A549 (cell line): Measurements from ENCODE around the gene TFDP1. TPM values are rescaled to one million over a fixed set of nuclear protein-coding genes. Genes with fewer than 3 reads are reported as not detected.

Source experiments
- ATAC-seq, 2 experiments: fragments of 200-7000 bp in 1 of 2; fragments of >200 bp in 1 of 2; cut with Nextera tagmentation in 1 of 2; cut with Tn5 transposase in 1 of 2; 3 replicates each; pipeline versions ENCODE4 v1.8.0 to v1.9.1; 2018 to 2020; ENCODE audit warnings: mild to moderate bottlenecking in 1 of 2, moderate library complexity in 1 of 2
- CTCF ChIA-PET: fragments of 300-600 bp; sonication (Branson Sonifier 250); formaldehyde crosslinking; extraction: SDS; loops from one replicate; lab custom pipeline; 2021; ENCODE audit warnings: antibody characterized with exemption, inconsistent platforms; lab: Yijun Ruan, JAX
- POLR2A ChIA-PET: fragments of 350-600 bp; formaldehyde crosslinking; extraction: SDS; loops from one replicate; lab custom pipeline; 2021; ENCODE audit warnings: antibody characterized with exemption, inconsistent platforms; lab: Yijun Ruan, JAX
- DNase-seq, 2 experiments: peaks; one replicate each; pipeline versions ENCODE4 v3.0.0 to v3.0.0-alpha.2; 2011 to 2016; ENCODE audit warnings: low read depth in 1 of 2, low spot score in 1 of 2
- FAIRE-seq: peaks from 2 replicates; lab custom pipeline; 2011; peaks lifted over from hg19 to GRCh38; lab: Jason Lieb, UNC
- H3K27ac ChIP-seq, 2 experiments: fragments of >200 bp; sonication (Bioruptor Twin); formaldehyde crosslinking; 3 replicates each; pipeline ENCODE4 v1.5.1; 2016 to 2017
- H3K4me1 ChIP-seq: fragments of >200 bp; sonication (Bioruptor Twin); formaldehyde crosslinking; 3 replicates; pipeline ENCODE4 v1.6.1; 2016
- H3K4me2 ChIP-seq: fragments of >200 bp; sonication (Bioruptor Twin); formaldehyde crosslinking; 3 replicates; pipeline ENCODE4 v1.6.1; 2016
- H3K4me3 ChIP-seq: fragments of >200 bp; sonication (Bioruptor Twin); formaldehyde crosslinking; 3 replicates; pipeline ENCODE4 v1.5.1; 2016
- H3K9me3 ChIP-seq: fragments of >200 bp; sonication (Bioruptor Twin); formaldehyde crosslinking; 3 replicates; pipeline ENCODE4 v1.6.1; 2016
- CHD4 ChIP-seq: fragments of 200-600 bp; sonication (generic); IDR thresholded peaks from 2 replicates; pipeline ENCODE4 v1.6.1; 2016; ENCODE audit warnings: antibody characterized with exemption, mild to moderate bottlenecking, borderline replicate concordance
- EHMT2 ChIP-seq: fragments of 200-600 bp; sonication (generic); IDR thresholded peaks from 2 replicates; pipeline ENCODE4 v1.6.1; 2016; ENCODE audit warnings: antibody characterized with exemption, low read depth, mild to moderate bottlenecking, moderate library complexity
- ESRRA ChIP-seq: fragments of 150-350 bp; IDR thresholded peaks from 2 replicates; pipeline ENCODE4 v1.6.1; 2014; ENCODE audit warnings: mild to moderate bottlenecking, low read length, borderline replicate concordance
- FOSB ChIP-seq: fragments of 250-450 bp; sonication (Bioruptor Pico); IDR thresholded peaks from 2 replicates; pipeline ENCODE4 v1.5.0; 2020; ENCODE audit warnings: mild to moderate bottlenecking, moderate library complexity
- FOSL2 ChIP-seq, 2 experiments: fragments of 450-650 bp in 1 of 2; fragments of >200 bp in 1 of 2; sonication (Bioruptor Twin) in 1 of 2; formaldehyde crosslinking; IDR thresholded peaks; 2 replicates each; pipeline versions ENCODE4 v1.5.0 to v1.6.1; 2016 to 2020; ENCODE audit warnings: mild to moderate bottlenecking in 1 of 2, moderate library complexity in 1 of 2
- HDAC2 ChIP-seq: fragments of 200-600 bp; sonication (generic); IDR thresholded peaks from 2 replicates; pipeline ENCODE4 v1.6.1; 2016
- HOXB5 ChIP-seq: fragments of 250-450 bp; sonication (Bioruptor Pico); IDR thresholded peaks from 2 replicates; pipeline ENCODE4 v1.5.0; 2020; ENCODE audit warnings: mild to moderate bottlenecking, moderate library complexity
- KDM5A ChIP-seq: fragments of 200-600 bp; sonication (generic); IDR thresholded peaks from 2 replicates; pipeline ENCODE4 v1.6.1; 2016; ENCODE audit warnings: antibody characterized with exemption, mild to moderate bottlenecking
- MAZ ChIP-seq: fragments of 150-350 bp; IDR thresholded peaks from 2 replicates; pipeline ENCODE4 v1.6.1; 2014; ENCODE audit warnings: antibody characterized with exemption, low read depth, low read length, borderline replicate concordance
- NFE2L2 ChIP-seq: fragments of 150-350 bp; conservative IDR thresholded peaks from 2 replicates; pipeline ENCODE4 v1.6.1; 2014; ENCODE audit warnings: low read length
- NPAS2 ChIP-seq: fragments of 250-450 bp; sonication (Bioruptor Pico); IDR thresholded peaks from 2 replicates; pipeline ENCODE4 v1.8.0; 2022; ENCODE audit warnings: mild to moderate bottlenecking, moderate library complexity, borderline replicate concordance
- NR3C1 ChIP-seq: fragments of >200 bp; sonication (Bioruptor Twin); formaldehyde crosslinking; IDR thresholded peaks from 3 replicates; pipeline ENCODE4 v1.6.1; 2017
- RAD21 ChIP-seq, 2 experiments: fragments of >200 bp in 1 of 2; sonication (Bioruptor Twin) in 1 of 2; formaldehyde crosslinking in 1 of 2; IDR thresholded peaks in 1 of 2; conservative IDR thresholded peaks in 1 of 2; 2 replicates in 1 of 2; 3 replicates in 1 of 2; pipeline ENCODE4 v1.6.1; 2012 to 2018; ENCODE audit warnings: inconsistent platforms in 1 of 2
- RARB ChIP-seq: fragments of 250-450 bp; sonication (Bioruptor Pico); IDR thresholded peaks from 2 replicates; pipeline ENCODE4 v1.8.0; 2021; ENCODE audit warnings: mild to moderate bottlenecking, moderate library complexity
- RFX5 ChIP-seq: fragments of 450-650 bp; IDR thresholded peaks from 2 replicates; pipeline ENCODE4 v1.7.1; 2014; ENCODE audit warnings: antibody characterized with exemption, mild to moderate bottlenecking, moderate library complexity
- RNF2 ChIP-seq: fragments of 200-600 bp; sonication (generic); IDR thresholded peaks from 2 replicates; pipeline ENCODE4 v1.6.1; 2016; ENCODE audit warnings: low read depth, mild to moderate bottlenecking, antibody characterized with exemption, moderate library complexity, borderline replicate concordance
- ZFP36 ChIP-seq: fragments of 450-650 bp; IDR thresholded peaks from 2 replicates; pipeline ENCODE4 v1.6.1; 2014; ENCODE audit warnings: borderline replicate concordance; ENCODE audit not compliant: partially characterized antibody
- ZSCAN20 ChIP-seq: fragments of 250-450 bp; sonication (Bioruptor Pico); IDR thresholded peaks from 2 replicates; pipeline ENCODE4 v1.8.0; 2022; ENCODE audit warnings: mild to moderate bottlenecking, moderate library complexity
- WGBS: methylation state at CpG from one replicate; pipeline ENCODE4 v1.1.6; 2017; ENCODE audit errors: missing lambda C conversion rate; 5-methylcytosine and 5-hydroxymethylcytosine counted together
- polyA plus RNA-seq, 4 experiments: library from polyadenylated mRNA; depleted of rRNA in 3 of 4; stranded (reverse); fragments of >200 nt; fragmentation: RNase III in 1 of 4; extraction: RNeasy Plus Mini Kit Qiagen cat#74134 plus additional on column Dnase treatment in 1 of 4; gene quantifications; 2 replicates in 3 of 4; 3 replicates in 1 of 4; pipeline ENCODE4 v1.2.3, GENCODE V29; 2011 to 2017
- TF ChIP-seq, protein P1 (sequence below): fragments of >200 bp; sonication (Bioruptor Twin); formaldehyde crosslinking; IDR thresholded peaks from 2 replicates; pipeline ENCODE4 v1.6.1; 2016
- TF ChIP-seq, protein P2 (sequence below): fragments of >200 bp; sonication (Bioruptor Twin); formaldehyde crosslinking; IDR thresholded peaks from 3 replicates; pipeline ENCODE4 v1.5.1; 2016
- TF ChIP-seq, protein P3 (sequence below): fragments of >200 bp; sonication (Bioruptor Twin); formaldehyde crosslinking; IDR thresholded peaks from 3 replicates; pipeline ENCODE4 v1.6.1; 2016

TFDP1 gene
- polyA plus RNA-seq, 2 of the 4 experiments (the other 2 are of a cell fraction): 73.2 to 88.4 TPM

DNA sequence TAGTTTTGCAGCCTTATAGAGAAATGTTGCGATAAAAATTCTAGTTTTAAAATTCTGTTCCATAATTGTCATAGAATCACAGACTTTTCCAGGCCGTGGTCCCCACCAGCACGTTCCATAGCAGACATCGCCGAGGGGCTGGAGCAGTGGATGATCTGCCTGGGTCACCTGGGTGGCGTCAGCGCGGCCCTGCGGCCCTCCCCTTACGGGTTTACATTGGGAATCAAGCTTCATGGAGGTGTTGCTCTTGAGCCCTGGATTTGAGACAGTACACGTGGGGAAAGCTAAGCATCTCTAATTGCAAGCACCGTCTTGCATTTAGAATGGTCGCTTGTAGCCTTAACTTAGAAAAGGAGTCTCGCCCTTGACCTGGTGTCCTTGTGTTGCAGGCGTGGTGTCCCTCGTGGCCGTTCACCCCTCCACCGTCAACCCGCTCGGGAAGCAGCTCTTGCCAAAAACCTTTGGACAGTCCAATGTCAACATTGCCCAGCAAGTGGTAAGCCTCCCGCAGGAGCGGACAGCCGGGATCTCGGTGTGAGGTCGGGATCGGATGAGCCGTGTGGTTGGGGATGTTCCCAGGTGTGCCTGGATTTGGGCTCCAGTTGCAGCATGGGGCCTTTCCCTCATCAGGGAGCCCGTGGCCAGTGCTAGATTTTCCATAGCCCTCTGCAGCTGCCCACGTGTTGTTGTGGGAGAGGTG is 38.4 kb downstream of the TFDP1 start:
- ChIA-PET POLR2A (no interaction called here), CTCF (no interaction called here)
- Histone ChIP-seq H3K4me3 (no peak overlapping the region), H3K4me1 (no peaks in the 10 kb centered on the region), H3K9me3 (no peaks in the 10 kb centered on the region), H3K27ac (no peak overlapping the region), H3K4me2 (no peak overlapping the region)
- FAIRE-seq (no peak), ATAC-seq (no peak; a peak in 1 of 6 replicates), DNase-seq (no peak)
- 88% methylated on average over 22 of the region's 29 CpGs for WGBS
- TF ChIP-seq, protein P1, sequence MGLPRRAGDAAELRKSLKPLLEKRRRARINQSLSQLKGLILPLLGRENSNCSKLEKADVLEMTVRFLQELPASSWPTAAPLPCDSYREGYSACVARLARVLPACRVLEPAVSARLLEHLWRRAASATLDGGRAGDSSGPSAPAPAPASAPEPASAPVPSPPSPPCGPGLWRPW: no peak
- no peak for TF ChIP-seq ESRRA
- TF ChIP-seq CHD4: no peak

DNA sequence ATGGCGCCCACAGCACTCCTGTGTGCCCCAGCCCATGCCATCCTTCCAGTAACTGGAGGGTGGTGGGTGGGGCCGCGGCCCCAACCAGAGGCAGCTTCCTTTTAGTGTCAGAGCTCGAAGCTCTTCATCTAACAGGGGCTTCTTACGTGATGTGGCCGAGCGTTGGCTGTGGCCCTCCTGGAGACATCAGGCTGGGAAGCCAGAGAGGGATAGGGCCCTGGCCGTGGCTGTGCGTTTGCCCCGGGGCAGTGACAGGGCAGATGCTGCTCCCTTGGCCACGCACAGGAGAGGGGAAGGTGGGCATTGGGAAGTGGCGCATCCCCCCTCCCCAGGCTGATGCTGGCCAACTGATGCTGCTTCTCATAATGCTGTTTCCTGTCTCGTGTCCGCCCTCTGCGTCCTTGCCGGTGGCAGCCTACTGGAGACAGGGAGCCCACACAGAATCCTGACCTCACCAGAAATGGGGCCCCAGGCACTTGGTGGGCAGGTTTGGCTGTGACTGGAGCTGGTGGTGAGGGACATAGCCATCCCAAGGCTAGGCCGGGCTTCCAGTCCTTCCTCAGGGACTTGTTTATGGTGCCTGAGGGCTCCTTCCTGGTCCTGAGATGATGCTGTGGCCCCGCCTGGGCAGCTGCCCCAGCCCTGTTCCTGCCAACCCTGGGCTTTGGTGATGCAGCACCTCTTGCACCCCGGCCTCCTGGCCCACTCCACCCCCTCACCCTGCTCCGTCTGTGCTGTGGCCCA is 39.1 kb downstream of the TFDP1 start:
- Histone ChIP-seq H3K4me1 (no peaks in the 10 kb centered on the region), H3K4me2 (no peak overlapping the region)
- POLR2A ChIA-PET: no interaction called here
- no peak for DNase-seq
- TF ChIP-seq RNF2 (no peak), EHMT2 (no peak), RAD21 (conservative IDR thresholded peaks at IDR 0.05 in 1 of 2, IDR thresholded peaks at IDR 0.05 in 1 of 2) (no peak), RFX5 (no peak), FOSB (CRISPR knock-in tag) (no peak), ZSCAN20 (CRISPR knock-in tag) (no peak), NR3C1 (no peak), NFE2L2 (no peak), NPAS2 (no peak), HOXB5 (CRISPR knock-in tag) (no peak), KDM5A (no peak), ZFP36 (no peak), RARB (CRISPR knock-in tag) (no peak), FOSL2 (IDR thresholded peaks at IDR 0.05) (no peak), FOSL2 (CRISPR knock-in tag; IDR thresholded peaks at IDR 0.05) (no peak), HDAC2 (no peak), MAZ (no peak)
- TF ChIP-seq, protein P2, sequence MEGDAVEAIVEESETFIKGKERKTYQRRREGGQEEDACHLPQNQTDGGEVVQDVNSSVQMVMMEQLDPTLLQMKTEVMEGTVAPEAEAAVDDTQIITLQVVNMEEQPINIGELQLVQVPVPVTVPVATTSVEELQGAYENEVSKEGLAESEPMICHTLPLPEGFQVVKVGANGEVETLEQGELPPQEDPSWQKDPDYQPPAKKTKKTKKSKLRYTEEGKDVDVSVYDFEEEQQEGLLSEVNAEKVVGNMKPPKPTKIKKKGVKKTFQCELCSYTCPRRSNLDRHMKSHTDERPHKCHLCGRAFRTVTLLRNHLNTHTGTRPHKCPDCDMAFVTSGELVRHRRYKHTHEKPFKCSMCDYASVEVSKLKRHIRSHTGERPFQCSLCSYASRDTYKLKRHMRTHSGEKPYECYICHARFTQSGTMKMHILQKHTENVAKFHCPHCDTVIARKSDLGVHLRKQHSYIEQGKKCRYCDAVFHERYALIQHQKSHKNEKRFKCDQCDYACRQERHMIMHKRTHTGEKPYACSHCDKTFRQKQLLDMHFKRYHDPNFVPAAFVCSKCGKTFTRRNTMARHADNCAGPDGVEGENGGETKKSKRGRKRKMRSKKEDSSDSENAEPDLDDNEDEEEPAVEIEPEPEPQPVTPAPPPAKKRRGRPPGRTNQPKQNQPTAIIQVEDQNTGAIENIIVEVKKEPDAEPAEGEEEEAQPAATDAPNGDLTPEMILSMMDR: no peak
- TF ChIP-seq, protein P3, sequence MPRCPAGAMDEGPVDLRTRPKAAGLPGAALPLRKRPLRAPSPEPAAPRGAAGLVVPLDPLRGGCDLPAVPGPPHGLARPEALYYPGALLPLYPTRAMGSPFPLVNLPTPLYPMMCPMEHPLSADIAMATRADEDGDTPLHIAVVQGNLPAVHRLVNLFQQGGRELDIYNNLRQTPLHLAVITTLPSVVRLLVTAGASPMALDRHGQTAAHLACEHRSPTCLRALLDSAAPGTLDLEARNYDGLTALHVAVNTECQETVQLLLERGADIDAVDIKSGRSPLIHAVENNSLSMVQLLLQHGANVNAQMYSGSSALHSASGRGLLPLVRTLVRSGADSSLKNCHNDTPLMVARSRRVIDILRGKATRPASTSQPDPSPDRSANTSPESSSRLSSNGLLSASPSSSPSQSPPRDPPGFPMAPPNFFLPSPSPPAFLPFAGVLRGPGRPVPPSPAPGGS: no peak
- TF ChIP-seq, all 56 proteins: peak for 0
- H3K4me3 ChIP-seq: no peak overlapping the region
- FAIRE-seq (no peak), ATAC-seq (peak in 1 of 2 experiments; percentile 37; a peak in 2 of 6 replicates)
- CTCF ChIA-PET: no interaction called here
- H3K27ac ChIP-seq: no peak overlapping the region
- no peaks in the 10 kb centered on the region for H3K9me3 ChIP-seq
- WGBS: 88% methylated on average over 5 of the region's 20 CpGs
